ENCODE data around the gene PAK1. TPM values are rescaled to one million over a fixed set of nuclear protein-coding genes. Genes with fewer than 3 reads are reported as not detected.
"Not testable (repeated sequence)": the region's sequence is repeated elsewhere in the genome, so short reads cannot be mapped to it uniquely, and the experiment has no call there.

The PAK1 gene
- total RNA-seq, 1 donor from 2014 or later, result 40.7 TPM

GRCh38 chr11:77387701-77388100 lies 86.2 kb downstream of the PAK1 start:
- Mint-ChIP-seq H3K36me3 (ENCODE audit: low read depth) (peaks cover 21% of the 10 kb centered on the region), H3K4me1 (ENCODE audit: low read depth) (peaks cover 1% of the 10 kb centered on the region), H3K4me3 (ENCODE audit: low read depth) (no peak overlapping the region), H3K9me3 (no peaks in the 10 kb centered on the region), H3K27me3 (ENCODE audit: low read depth) (no peaks in the 10 kb centered on the region), H3K27ac (no peak overlapping the region)
- DNase-seq (ENCODE audit: low spot score), result no peak
- intact Hi-C loops (cut with micrococcal nuclease), result no loop called here

- Mint-ChIP-seq H3K9me3 (no peaks in the 10 kb centered on the region), H3K4me1 (ENCODE audit: low read depth) (peaks cover 4% of the 10 kb centered on the region), H3K27ac (no peak overlapping the region), H3K36me3 (ENCODE audit: low read depth) (peaks cover 16% of the 10 kb centered on the region), H3K4me3 (ENCODE audit: low read depth) (no peak overlapping the region), H3K27me3 (ENCODE audit: low read depth) (no peaks in the 10 kb centered on the region)
- DNase-seq (ENCODE audit: low spot score), result no peak
- intact Hi-C loops (cut with micrococcal nuclease), result no loop called here
These were observed 87.7 kb downstream of the PAK1 start for GRCh38 chr11:77386178-77386577.

GRCh38 chr11:77385255-77385771 lies 88.6 kb downstream of the PAK1 start:
- H3K27me3 Mint-ChIP-seq (ENCODE audit: low read depth); H3K4me1 Mint-ChIP-seq (ENCODE audit: low read depth); H3K9me3 Mint-ChIP-seq; H3K27ac Mint-ChIP-seq; intact Hi-C loops (cut with micrococcal nuclease); H3K4me3 Mint-ChIP-seq (ENCODE audit: low read depth); DNase-seq (ENCODE audit: low spot score): not testable (repeated sequence)
- H3K36me3 Mint-ChIP-seq (ENCODE audit: low read depth), result peaks cover 13% of the 10 kb centered on the region

- peaks cover 17% of the 10 kb centered on the region for H3K36me3 Mint-ChIP-seq (ENCODE audit: low read depth)
- no peak overlapping the region for H3K27ac Mint-ChIP-seq
- DNase-seq (ENCODE audit: low spot score), result no peak
- H3K27me3 Mint-ChIP-seq (ENCODE audit: low read depth), result no peaks in the 10 kb centered on the region
- intact Hi-C loops (cut with micrococcal nuclease), result no loop called here
- H3K4me1 Mint-ChIP-seq (ENCODE audit: low read depth), result peaks cover 9% of the 10 kb centered on the region
- H3K9me3 Mint-ChIP-seq, result no peaks in the 10 kb centered on the region
- H3K4me3 Mint-ChIP-seq (ENCODE audit: low read depth), result no peak overlapping the region
These were observed 89.3 kb downstream of the PAK1 start for GRCh38 chr11:77384571-77384970.

- H3K4me3 Mint-ChIP-seq (ENCODE audit: low read depth); intact Hi-C loops (cut with micrococcal nuclease); H3K4me1 Mint-ChIP-seq (ENCODE audit: low read depth); H3K27me3 Mint-ChIP-seq (ENCODE audit: low read depth); H3K9me3 Mint-ChIP-seq; DNase-seq (ENCODE audit: low spot score); H3K27ac Mint-ChIP-seq: not testable (repeated sequence)
- H3K36me3 Mint-ChIP-seq (ENCODE audit: low read depth), result peaks cover 23% of the 10 kb centered on the region
These were observed 90.5 kb downstream of the PAK1 start for GRCh38 chr11:77383349-77383748.

GRCh38 chr11:77381729-77382665 lies 91.9 kb downstream of the PAK1 start:
- Mint-ChIP-seq H3K27me3 (ENCODE audit: low read depth) (no peaks in the 10 kb centered on the region), H3K4me3 (ENCODE audit: low read depth) (no peak overlapping the region), H3K27ac (no peak overlapping the region), H3K4me1 (ENCODE audit: low read depth) (peaks cover 9% of the 10 kb centered on the region), H3K36me3 (ENCODE audit: low read depth) (peaks cover 27% of the 10 kb centered on the region), H3K9me3 (no peaks in the 10 kb centered on the region)
- intact Hi-C loops (cut with micrococcal nuclease), result no loop called here
- no peak for DNase-seq (ENCODE audit: low spot score)

- intact Hi-C loops (cut with micrococcal nuclease), result no loop called here
These were observed 94.0 kb downstream of the PAK1 start for GRCh38 chr11:77379934-77380333.

GRCh38 chr11:77379253-77379652 lies 94.6 kb downstream of the PAK1 start:
- intact Hi-C loops (cut with micrococcal nuclease), result no loop called here
- DNase-seq (ENCODE audit: low spot score), result no peak
- H3K9me3 Mint-ChIP-seq, result no peaks in the 10 kb centered on the region
- H3K4me1 Mint-ChIP-seq (ENCODE audit: low read depth), result peaks cover 9% of the 10 kb centered on the region
- peaks cover 33% of the 10 kb centered on the region for H3K36me3 Mint-ChIP-seq (ENCODE audit: low read depth)
- no peak overlapping the region for H3K27ac Mint-ChIP-seq
- no peaks in the 10 kb centered on the region for H3K27me3 Mint-ChIP-seq (ENCODE audit: low read depth)
- no peak overlapping the region for H3K4me3 Mint-ChIP-seq (ENCODE audit: low read depth)

More at GRCh38 chr11:77379934-77380333, 94.0 kb downstream of the PAK1 start:
- no peak for DNase-seq (ENCODE audit: low spot score)
- no peak overlapping the region for H3K27ac Mint-ChIP-seq
- peaks cover 9% of the 10 kb centered on the region for H3K4me1 Mint-ChIP-seq (ENCODE audit: low read depth)
- no peaks in the 10 kb centered on the region for H3K27me3 Mint-ChIP-seq (ENCODE audit: low read depth)
- H3K36me3 Mint-ChIP-seq (ENCODE audit: low read depth), result peaks cover 33% of the 10 kb centered on the region
- H3K9me3 Mint-ChIP-seq, result no peaks in the 10 kb centered on the region
- H3K4me3 Mint-ChIP-seq (ENCODE audit: low read depth), result no peak overlapping the region

- no peaks in the 10 kb centered on the region for H3K9me3 Mint-ChIP-seq
- no peak overlapping the region for H3K27ac Mint-ChIP-seq
- DNase-seq (ENCODE audit: low spot score), result no peak
- peaks cover 9% of the 10 kb centered on the region for H3K4me1 Mint-ChIP-seq (ENCODE audit: low read depth)
- H3K27me3 Mint-ChIP-seq (ENCODE audit: low read depth), result no peaks in the 10 kb centered on the region
- intact Hi-C loops (cut with micrococcal nuclease), result no loop called here
- H3K4me3 Mint-ChIP-seq (ENCODE audit: low read depth), result no peak overlapping the region
- H3K36me3 Mint-ChIP-seq (ENCODE audit: low read depth), result peaks cover 35% of the 10 kb centered on the region
These were observed 96.2 kb downstream of the PAK1 start for GRCh38 chr11:77377734-77378133.

GRCh38 chr11:77375107-77375506 lies 98.8 kb downstream of the PAK1 start:
- intact Hi-C loops (cut with micrococcal nuclease), result no loop called here
- Mint-ChIP-seq H3K27me3 (ENCODE audit: low read depth) (no peaks in the 10 kb centered on the region), H3K9me3 (no peaks in the 10 kb centered on the region), H3K4me3 (ENCODE audit: low read depth) (no peak overlapping the region), H3K36me3 (ENCODE audit: low read depth) (peaks cover 38% of the 10 kb centered on the region), H3K27ac (no peak overlapping the region), H3K4me1 (ENCODE audit: low read depth) (peaks cover 3% of the 10 kb centered on the region)
- DNase-seq (ENCODE audit: low spot score), result no peak

GRCh38 chr11:77374611-77375031 lies 99.3 kb downstream of the PAK1 start:
- Mint-ChIP-seq H3K4me3 (ENCODE audit: low read depth) (no peak overlapping the region), H3K36me3 (ENCODE audit: low read depth) (peaks cover 34% of the 10 kb centered on the region), H3K27ac (no peak overlapping the region), H3K9me3 (no peaks in the 10 kb centered on the region), H3K27me3 (ENCODE audit: low read depth) (no peaks in the 10 kb centered on the region), H3K4me1 (ENCODE audit: low read depth) (no peaks in the 10 kb centered on the region)
- intact Hi-C loops (cut with micrococcal nuclease), result no loop called here
- no peak for DNase-seq (ENCODE audit: low spot score)

GRCh38 chr11:77374108-77374507 lies 99.8 kb downstream of the PAK1 start:
- intact Hi-C loops (cut with micrococcal nuclease), result no loop called here
- Mint-ChIP-seq H3K27ac (no peak overlapping the region), H3K4me1 (ENCODE audit: low read depth) (no peaks in the 10 kb centered on the region), H3K4me3 (ENCODE audit: low read depth) (no peak overlapping the region), H3K27me3 (ENCODE audit: low read depth) (no peaks in the 10 kb centered on the region), H3K9me3 (no peaks in the 10 kb centered on the region), H3K36me3 (ENCODE audit: low read depth) (peaks cover 29% of the 10 kb centered on the region)
- DNase-seq (ENCODE audit: low spot score), result no peak

GRCh38 chr11:77372726-77373125 lies 101.2 kb downstream of the PAK1 start:
- no peaks in the 10 kb centered on the region for H3K4me1 Mint-ChIP-seq (ENCODE audit: low read depth)
- no peak overlapping the region for H3K4me3 Mint-ChIP-seq (ENCODE audit: low read depth)
- no peaks in the 10 kb centered on the region for H3K27me3 Mint-ChIP-seq (ENCODE audit: low read depth)
- peaks cover 21% of the 10 kb centered on the region for H3K36me3 Mint-ChIP-seq (ENCODE audit: low read depth)
- no peak for DNase-seq (ENCODE audit: low spot score)
- intact Hi-C loops (cut with micrococcal nuclease), result no loop called here
- no peaks in the 10 kb centered on the region for H3K9me3 Mint-ChIP-seq
- no peak overlapping the region for H3K27ac Mint-ChIP-seq
